ACC112 (cell line): ENCODE measurements around the gene UCMA.

Experiments
- H2AFZ ChIP-seq: fragments of 200-600 bp; sonication (generic); one replicate; pipeline ENCODE4 v1.6.0; 2017; ENCODE audit warnings: antibody characterized with exemption, low read length; ENCODE audit not compliant: unreplicated experiment
- H3K27ac ChIP-seq: fragments of 200-600 bp; sonication (generic); 2 replicates; pipeline ENCODE4 v1.5.1; 2014; ENCODE audit warnings: low read depth, mild to moderate bottlenecking, antibody characterized with exemption, low read length, moderate library complexity
- H3K27me3 ChIP-seq: fragments of 200-600 bp; sonication (generic); 2 replicates; pipeline ENCODE4 v1.6.1; 2014; ENCODE audit warnings: mild to moderate bottlenecking, antibody characterized with exemption, low read length, moderate library complexity, mixed read lengths; ENCODE audit not compliant: insufficient read depth
- H3K36me3 ChIP-seq: fragments of 200-600 bp; sonication (generic); 2 replicates; pipeline ENCODE4 v1.6.1; 2016; ENCODE audit warnings: mild to moderate bottlenecking, antibody characterized with exemption, low read length, moderate library complexity, mixed read lengths; ENCODE audit not compliant: insufficient read depth
- H3K4me1 ChIP-seq: fragments of 200-600 bp; sonication (generic); one replicate; pipeline ENCODE4 v1.6.1; 2016; ENCODE audit warnings: low read length, mixed read lengths; ENCODE audit not compliant: insufficient read depth, unreplicated experiment, control insufficient read depth
- H3K4me3 ChIP-seq: fragments of 200-600 bp; sonication (generic); 2 replicates; pipeline ENCODE4 v1.5.1; 2014; ENCODE audit warnings: mild to moderate bottlenecking, low read depth, low read length
- H3K79me2 ChIP-seq: fragments of 200-600 bp; sonication (generic); one replicate; pipeline ENCODE4 v1.6.0; 2016; ENCODE audit warnings: low read length; ENCODE audit not compliant: control insufficient read depth, unreplicated experiment, insufficient read depth

Gene UCMA

GRCh38 chr10:13219685-13220670 lies 14.2 kb downstream of the UCMA start:
- Histone ChIP-seq H2AFZ (peak overlapping the region; percentile 20), H3K27ac (no peak overlapping the region), H3K4me3 (no peak overlapping the region), H3K36me3 (no peaks in the 10 kb centered on the region), H3K4me1 (no peaks in the 10 kb centered on the region), H3K79me2 (no peaks in the 10 kb centered on the region), H3K27me3 (no peaks in the 10 kb centered on the region)

GRCh38 chr10:13218878-13219277 lies 15.3 kb downstream of the UCMA start:
- no peak overlapping the region for H3K27ac ChIP-seq
- H2AFZ ChIP-seq = no peak overlapping the region
- no peaks in the 10 kb centered on the region for H3K27me3 ChIP-seq
- H3K79me2 ChIP-seq = no peaks in the 10 kb centered on the region
- no peaks in the 10 kb centered on the region for H3K4me1 ChIP-seq
- H3K4me3 ChIP-seq = no peak overlapping the region
- no peaks in the 10 kb centered on the region for H3K36me3 ChIP-seq

DNA sequence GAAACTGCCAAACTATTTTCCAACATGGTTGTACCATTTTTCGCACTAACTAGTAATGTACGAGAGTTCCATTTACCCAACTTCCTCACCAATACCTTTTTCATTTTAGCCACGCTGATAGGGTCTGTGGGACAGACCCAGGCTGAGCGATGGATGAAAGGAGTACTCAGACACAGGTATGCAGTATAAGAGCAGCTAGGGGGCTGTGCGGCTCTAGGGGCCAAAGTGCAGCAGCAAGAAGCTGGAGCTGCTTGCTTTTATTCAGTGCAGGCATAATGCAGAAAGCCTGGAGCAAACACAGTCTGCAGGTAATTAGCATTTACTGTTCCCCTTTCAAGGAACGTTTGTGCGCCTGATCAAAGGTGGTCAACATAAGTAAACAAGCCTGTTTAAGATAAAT lies 21.0 kb downstream of the UCMA start:
- Histone ChIP-seq H3K36me3 (0 out of 2 replicates have a peak, but pooled peaks cover 6% of the 10 kb centered on the region), H3K79me2 (no peaks in the 10 kb centered on the region), H2AFZ (no peak overlapping the region), H3K4me1 (no peaks in the 10 kb centered on the region), H3K27ac (no peak overlapping the region), H3K4me3 (no peak overlapping the region), H3K27me3 (no peaks in the 10 kb centered on the region)

GRCh38 chr10:13206546-13207443 lies 27.4 kb downstream of the UCMA start:
- H3K4me3 ChIP-seq = no peak overlapping the region

DNA sequence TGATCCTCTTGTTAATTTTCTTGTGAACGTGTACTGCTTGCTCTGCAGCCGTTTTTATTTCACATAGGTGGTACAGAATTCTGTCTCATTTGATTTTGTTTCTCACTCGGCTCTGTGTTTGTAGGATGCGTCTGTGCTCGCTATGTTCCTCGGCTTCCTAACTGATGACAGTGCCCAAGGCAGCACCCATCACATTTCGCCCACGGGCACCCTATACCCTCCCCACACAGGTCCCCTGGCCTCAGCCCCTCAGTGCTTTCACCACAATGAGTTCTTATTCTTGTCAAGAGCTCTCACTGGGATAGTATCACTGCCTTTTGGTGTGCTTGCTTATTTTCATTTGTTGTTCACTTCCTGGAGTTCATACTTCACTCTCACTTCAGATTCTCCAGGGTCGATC lies 28.1 kb downstream of the UCMA start:
- no peak overlapping the region for H2AFZ ChIP-seq
- H3K79me2 ChIP-seq = no peaks in the 10 kb centered on the region
- H3K4me1 ChIP-seq = no peaks in the 10 kb centered on the region
- H3K27me3 ChIP-seq = no peaks in the 10 kb centered on the region
- 0 out of 2 replicates have a peak, but pooled peaks cover 6% of the 10 kb centered on the region for H3K36me3 ChIP-seq
- no peak overlapping the region for H3K4me3 ChIP-seq
- H3K27ac ChIP-seq = no peak overlapping the region

More at GRCh38 chr10:13206546-13207443, 27.4 kb downstream of the UCMA start:
- Histone ChIP-seq H3K27me3 (no peaks in the 10 kb centered on the region), H3K27ac (no peak overlapping the region), H3K79me2 (no peaks in the 10 kb centered on the region), H3K4me1 (no peaks in the 10 kb centered on the region), H2AFZ (no peak overlapping the region), H3K36me3 (0 out of 2 replicates have a peak, but pooled peaks cover 6% of the 10 kb centered on the region)

- no peaks in the 10 kb centered on the region for H3K4me1 ChIP-seq
- no peaks in the 10 kb centered on the region for H3K27me3 ChIP-seq
- no peaks in the 10 kb centered on the region for H3K36me3 ChIP-seq
- H3K27ac ChIP-seq = no peak overlapping the region
- no peak overlapping the region for H3K4me3 ChIP-seq
- no peak overlapping the region for H2AFZ ChIP-seq
- no peaks in the 10 kb centered on the region for H3K79me2 ChIP-seq
Measured at GRCh38 chr10:13201132-13201531, 33.0 kb downstream of the UCMA start.

DNA sequence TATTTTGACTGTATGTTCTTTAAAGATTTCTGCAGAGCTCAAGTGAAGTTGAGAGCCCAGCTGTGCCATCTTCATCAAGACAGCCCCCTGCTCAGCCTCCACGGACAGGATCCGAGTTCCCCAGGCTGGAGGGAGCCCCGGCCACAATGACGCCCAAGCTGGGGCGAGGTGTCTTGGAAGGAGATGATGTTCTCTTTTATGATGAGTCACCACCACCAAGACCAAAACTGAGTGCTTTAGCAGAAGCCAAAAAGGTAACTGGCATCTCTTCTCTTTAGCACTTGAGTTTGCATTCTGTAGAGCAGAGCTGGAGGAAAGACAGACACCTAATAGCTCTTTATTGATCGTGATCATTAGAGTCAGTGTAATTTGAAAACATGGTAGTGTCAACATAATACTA lies 39.2 kb downstream of the UCMA start:
- no peaks in the 10 kb centered on the region for H3K27me3 ChIP-seq
- H3K4me1 ChIP-seq = no peaks in the 10 kb centered on the region
- H2AFZ ChIP-seq = no peak overlapping the region
- peaks cover 10% of the 10 kb centered on the region; the same call in 1 of the 2 replicates for H3K36me3 ChIP-seq
- no peak overlapping the region for H3K4me3 ChIP-seq
- H3K27ac ChIP-seq = no peak overlapping the region
- H3K79me2 ChIP-seq = no peaks in the 10 kb centered on the region

- H2AFZ ChIP-seq = no peak overlapping the region
- H3K27ac ChIP-seq = no peak overlapping the region
- H3K4me1 ChIP-seq = no peaks in the 10 kb centered on the region
- H3K27me3 ChIP-seq = no peaks in the 10 kb centered on the region
- no peaks in the 10 kb centered on the region for H3K79me2 ChIP-seq
- peaks cover 10% of the 10 kb centered on the region; the same call in 1 of the 2 replicates for H3K36me3 ChIP-seq
- no peak overlapping the region for H3K4me3 ChIP-seq
Measured at GRCh38 chr10:13193637-13194036, 40.5 kb downstream of the UCMA start.

DNA sequence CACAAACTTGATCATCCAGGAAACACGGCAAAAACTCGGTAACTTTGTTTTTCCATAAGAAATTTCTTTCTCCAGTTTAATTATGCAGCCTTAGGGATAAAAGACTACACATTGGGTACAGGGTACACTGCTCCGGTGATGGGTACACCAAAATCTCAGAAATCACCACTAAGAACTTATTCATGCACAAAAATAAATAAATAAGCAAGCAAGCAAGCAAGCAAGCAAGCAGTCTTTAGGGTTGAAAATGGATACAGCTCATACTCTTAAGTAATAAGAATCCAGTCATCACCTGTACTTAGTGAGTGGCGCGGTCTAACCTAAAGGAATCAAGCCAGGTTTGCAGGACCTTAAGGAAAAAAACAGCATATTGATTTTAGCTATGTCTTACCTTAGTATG lies 42.8 kb downstream of the UCMA start:
- Histone ChIP-seq H3K4me1 (no peaks in the 10 kb centered on the region), H3K36me3 (peaks cover 18% of the 10 kb centered on the region), H3K27ac (no peak overlapping the region), H3K27me3 (no peaks in the 10 kb centered on the region), H3K79me2 (no peaks in the 10 kb centered on the region), H2AFZ (no peak overlapping the region), H3K4me3 (no peak overlapping the region)

DNA sequence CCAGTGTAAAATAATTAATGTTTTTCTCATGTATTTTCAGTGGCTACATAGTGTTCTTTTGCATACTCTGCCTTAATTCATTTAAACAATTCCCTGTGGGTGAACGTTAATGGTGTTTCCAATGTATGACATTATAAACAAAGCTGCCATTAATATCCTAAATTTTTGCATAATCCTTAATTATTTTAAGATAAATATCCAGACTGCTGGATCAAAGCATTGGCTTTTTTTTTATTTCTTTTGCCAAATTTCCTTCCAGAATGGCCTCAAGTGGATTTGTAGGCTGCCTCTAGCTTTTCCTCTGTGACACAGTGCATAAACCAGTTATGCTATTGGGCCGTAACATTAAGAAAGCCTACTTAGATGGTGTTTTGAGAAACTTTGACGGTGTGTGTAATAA lies 43.4 kb downstream of the UCMA start:
- Histone ChIP-seq H3K79me2 (no peaks in the 10 kb centered on the region), H2AFZ (no peak overlapping the region), H3K36me3 (peaks cover 22% of the 10 kb centered on the region), H3K27ac (no peak overlapping the region), H3K4me3 (no peak overlapping the region), H3K27me3 (no peaks in the 10 kb centered on the region), H3K4me1 (no peaks in the 10 kb centered on the region)
